Activated T-helper 17 cell treated with anti-CD3 and anti-CD28 coated beads, Interleukin-2, amount 50 U/mL, for 72 hours (primary cell): ENCODE measurements around the gene TGFB2. TPM values are rescaled to one million over a fixed set of nuclear protein-coding genes. Genes with fewer than 3 reads are reported as not detected.

ENCODE experiments used
- ATAC-seq: fragments of 150-1000 bp; cut with Tn5 transposase; replicated peaks from 2 replicates; pipeline ENCODE4 v1.10.0; 2021; ENCODE audit warnings: mild to moderate bottlenecking, moderate library complexity
- H3K27ac Mint-ChIP-seq: one replicate; pipeline ENCODE4 v1.8.0; 2022; ENCODE audit warnings: mixed read lengths
- H3K27me3 Mint-ChIP-seq: one replicate; pipeline ENCODE4 v1.8.0; 2022; ENCODE audit warnings: mixed read lengths
- H3K36me3 Mint-ChIP-seq: one replicate; pipeline ENCODE4 v1.8.0; 2022; ENCODE audit warnings: low read depth, mild to moderate bottlenecking, mixed read lengths
- H3K4me1 Mint-ChIP-seq: one replicate; pipeline ENCODE4 v1.8.0; 2022; ENCODE audit warnings: mixed read lengths
- H3K4me3 Mint-ChIP-seq: one replicate; pipeline ENCODE4 v1.8.0; 2022; ENCODE audit warnings: mild to moderate bottlenecking, mixed read lengths
- H3K9me3 Mint-ChIP-seq: one replicate; pipeline ENCODE4 v1.8.0; 2022; ENCODE audit warnings: mixed read lengths
- total RNA-seq, 2 donors: library from RNA; stranded (reverse); gene quantifications; one replicate each; pipeline ENCODE4 v1.2.3, GENCODE V29; 2022

TGFB2 gene
- total RNA-seq, 2 donors from 2014 or later, result not detected

DNA sequence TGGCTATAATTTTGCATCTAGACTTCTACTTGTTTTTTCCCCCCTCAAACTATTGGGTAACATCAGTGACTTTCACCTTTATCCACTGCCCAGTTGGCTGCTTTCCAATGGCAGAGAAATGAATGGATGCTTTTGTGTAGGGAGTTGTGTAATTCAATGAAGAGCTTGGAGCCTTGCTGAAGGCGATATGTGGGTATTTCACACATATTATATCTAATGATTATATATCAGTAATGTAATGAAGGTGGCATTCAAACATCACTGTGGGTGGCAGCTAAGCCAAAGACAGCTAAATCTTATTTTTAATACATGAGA is 81.2 kb downstream of the TGFB2 start:
- H3K4me3 Mint-ChIP-seq, result no peak overlapping the region
- no peaks in the 10 kb centered on the region for H3K4me1 Mint-ChIP-seq
- H3K27me3 Mint-ChIP-seq, result peaks cover 12% of the 10 kb centered on the region
- no peak for ATAC-seq
- H3K9me3 Mint-ChIP-seq, result no peaks in the 10 kb centered on the region
- no peaks in the 10 kb centered on the region for H3K36me3 Mint-ChIP-seq
- no peak overlapping the region for H3K27ac Mint-ChIP-seq

DNA sequence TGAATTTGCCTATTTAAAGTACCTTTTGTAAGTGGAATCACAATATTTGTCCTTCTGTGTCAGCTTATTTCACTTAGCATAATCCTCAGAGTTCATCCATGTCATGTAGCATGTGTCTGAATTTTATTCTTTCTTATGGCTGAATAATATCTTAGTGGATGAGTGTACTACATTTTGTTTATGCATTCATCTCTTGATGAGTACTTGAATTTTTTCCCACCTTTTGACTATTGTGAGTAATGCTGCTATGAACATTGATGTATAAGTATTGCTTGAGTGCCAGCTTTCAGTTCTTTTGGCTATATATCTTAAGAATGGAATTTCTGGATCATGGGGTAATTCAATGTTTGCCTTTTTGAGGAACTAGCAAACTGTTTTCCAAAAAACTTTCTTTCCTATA is 84.2 kb downstream of the TGFB2 start:
- Mint-ChIP-seq H3K9me3 (peaks cover 5% of the 10 kb centered on the region), H3K27me3 (peaks cover 15% of the 10 kb centered on the region), H3K27ac (no peak overlapping the region), H3K4me3 (no peak overlapping the region), H3K36me3 (no peaks in the 10 kb centered on the region), H3K4me1 (no peaks in the 10 kb centered on the region)
- no peak for ATAC-seq

GRCh38 chr1:218430346-218430745 is 85.2 kb downstream of the TGFB2 start:
- H3K4me3 Mint-ChIP-seq, result no peak overlapping the region
- peaks cover 15% of the 10 kb centered on the region for H3K27me3 Mint-ChIP-seq
- no peak overlapping the region for H3K27ac Mint-ChIP-seq
- peaks cover 5% of the 10 kb centered on the region for H3K9me3 Mint-ChIP-seq
- H3K4me1 Mint-ChIP-seq, result no peaks in the 10 kb centered on the region
- ATAC-seq, result no peak
- H3K36me3 Mint-ChIP-seq, result no peaks in the 10 kb centered on the region

DNA sequence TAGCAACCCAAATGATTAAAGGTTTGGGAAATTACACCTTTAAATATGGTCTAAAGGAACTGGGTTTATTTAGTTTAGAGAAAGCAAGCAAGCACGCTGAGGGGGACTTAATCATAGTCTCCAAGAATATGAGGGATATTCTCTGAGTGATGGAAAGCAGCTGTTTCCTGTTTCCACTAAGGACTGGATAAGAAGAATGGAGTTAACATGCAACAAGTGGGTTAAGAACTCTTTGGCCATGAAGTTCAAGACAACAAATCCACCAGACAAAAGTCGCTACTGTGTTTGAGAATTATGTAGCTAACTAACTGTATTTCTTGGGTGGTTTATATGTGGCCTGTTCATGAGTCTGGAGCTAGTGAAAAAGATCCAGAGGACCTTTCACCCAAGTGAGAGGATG is 85.7 kb downstream of the TGFB2 start:
- Mint-ChIP-seq H3K27me3 (peaks cover 16% of the 10 kb centered on the region), H3K4me3 (no peak overlapping the region), H3K27ac (no peak overlapping the region), H3K4me1 (no peaks in the 10 kb centered on the region), H3K36me3 (no peaks in the 10 kb centered on the region), H3K9me3 (peaks cover 5% of the 10 kb centered on the region)
- ATAC-seq, result no peak

GRCh38 chr1:218431476-218431875 is 86.3 kb downstream of the TGFB2 start:
- H3K27ac Mint-ChIP-seq, result no peak overlapping the region
- H3K9me3 Mint-ChIP-seq, result peaks cover 5% of the 10 kb centered on the region
- no peak overlapping the region for H3K4me3 Mint-ChIP-seq
- no peaks in the 10 kb centered on the region for H3K4me1 Mint-ChIP-seq
- no peaks in the 10 kb centered on the region for H3K36me3 Mint-ChIP-seq
- peaks cover 19% of the 10 kb centered on the region for H3K27me3 Mint-ChIP-seq
- ATAC-seq, result no peak

GRCh38 chr1:218433744-218434143 is 88.6 kb downstream of the TGFB2 start:
- Mint-ChIP-seq H3K4me3 (no peak overlapping the region), H3K27me3 (peaks cover 24% of the 10 kb centered on the region), H3K9me3 (peaks cover 5% of the 10 kb centered on the region), H3K27ac (no peak overlapping the region), H3K36me3 (no peaks in the 10 kb centered on the region), H3K4me1 (no peaks in the 10 kb centered on the region)
- no peak for ATAC-seq

DNA sequence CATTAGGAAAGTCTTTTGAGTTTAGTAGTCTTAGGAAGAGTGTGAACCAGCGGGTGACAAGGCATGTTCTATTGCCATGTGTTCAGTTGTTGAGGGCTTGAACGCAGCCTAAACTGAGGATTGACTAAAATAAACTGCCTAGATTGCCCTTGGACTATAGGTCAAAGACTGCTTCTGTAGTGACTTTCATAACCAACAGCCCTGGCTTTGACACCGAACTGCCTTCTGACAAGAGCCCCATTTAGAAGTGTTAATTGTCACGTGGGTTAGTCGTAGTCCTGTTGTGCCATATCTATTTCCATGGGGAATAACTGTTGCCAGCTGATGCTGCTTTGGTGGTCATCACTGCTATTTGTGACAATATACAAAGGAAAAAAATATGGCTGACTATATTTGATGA is 90.4 kb downstream of the TGFB2 start:
- no peaks in the 10 kb centered on the region for H3K36me3 Mint-ChIP-seq
- H3K27me3 Mint-ChIP-seq, result peaks cover 24% of the 10 kb centered on the region
- peaks cover 5% of the 10 kb centered on the region for H3K9me3 Mint-ChIP-seq
- ATAC-seq, result no peak
- H3K4me3 Mint-ChIP-seq, result no peak overlapping the region
- H3K27ac Mint-ChIP-seq, result no peak overlapping the region
- H3K4me1 Mint-ChIP-seq, result no peaks in the 10 kb centered on the region

GRCh38 chr1:218436346-218436745 is 91.2 kb downstream of the TGFB2 start:
- no peak overlapping the region for H3K4me3 Mint-ChIP-seq

DNA sequence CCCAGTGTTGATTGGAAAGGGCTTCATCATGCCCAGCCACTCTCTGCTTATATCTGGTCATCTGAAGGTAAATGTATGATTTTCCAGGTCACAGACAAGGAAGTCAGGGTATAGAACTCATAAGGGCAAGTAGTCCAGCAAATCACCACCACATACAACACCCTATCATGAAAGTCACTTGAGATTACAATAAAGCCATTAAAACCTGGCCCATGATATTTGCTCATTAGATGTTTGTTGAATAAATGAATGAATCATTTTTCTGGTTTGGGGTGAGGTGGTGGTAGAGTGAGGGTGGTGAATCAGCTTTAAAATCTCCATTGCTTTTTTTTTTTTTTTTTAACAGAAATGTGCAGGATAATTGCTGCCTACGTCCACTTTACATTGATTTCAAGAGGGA is 91.9 kb downstream of the TGFB2 start:
- H3K4me3 Mint-ChIP-seq, result no peak overlapping the region
- H3K4me1 Mint-ChIP-seq, result no peaks in the 10 kb centered on the region
- no peak for ATAC-seq
- H3K27me3 Mint-ChIP-seq, result peaks cover 21% of the 10 kb centered on the region
- no peak overlapping the region for H3K27ac Mint-ChIP-seq
- H3K36me3 Mint-ChIP-seq, result no peaks in the 10 kb centered on the region
- peaks cover 5% of the 10 kb centered on the region for H3K9me3 Mint-ChIP-seq

More at GRCh38 chr1:218436346-218436745, 91.2 kb downstream of the TGFB2 start:
- Mint-ChIP-seq H3K27me3 (peaks cover 23% of the 10 kb centered on the region), H3K27ac (no peak overlapping the region), H3K4me1 (no peaks in the 10 kb centered on the region), H3K36me3 (no peaks in the 10 kb centered on the region), H3K9me3 (peaks cover 5% of the 10 kb centered on the region)
- no peak for ATAC-seq

GRCh38 chr1:218439541-218440295 is 94.6 kb downstream of the TGFB2 start:
- Mint-ChIP-seq H3K4me3 (no peak overlapping the region), H3K9me3 (no peaks in the 10 kb centered on the region), H3K4me1 (no peaks in the 10 kb centered on the region), H3K36me3 (no peaks in the 10 kb centered on the region), H3K27ac (no peak overlapping the region), H3K27me3 (peaks cover 9% of the 10 kb centered on the region)
- no peak for ATAC-seq

DNA sequence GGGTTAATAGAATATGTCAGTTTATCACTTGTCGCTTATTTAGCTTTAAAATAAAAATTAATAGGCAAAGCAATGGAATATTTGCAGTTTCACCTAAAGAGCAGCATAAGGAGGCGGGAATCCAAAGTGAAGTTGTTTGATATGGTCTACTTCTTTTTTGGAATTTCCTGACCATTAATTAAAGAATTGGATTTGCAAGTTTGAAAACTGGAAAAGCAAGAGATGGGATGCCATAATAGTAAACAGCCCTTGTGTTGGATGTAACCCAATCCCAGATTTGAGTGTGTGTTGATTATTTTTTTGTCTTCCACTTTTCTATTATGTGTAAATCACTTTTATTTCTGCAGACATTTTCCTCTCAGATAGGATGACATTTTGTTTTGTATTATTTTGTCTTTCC is 98.1 kb downstream of the TGFB2 start:
- Mint-ChIP-seq H3K36me3 (no peaks in the 10 kb centered on the region), H3K4me1 (no peaks in the 10 kb centered on the region), H3K27ac (no peak overlapping the region), H3K4me3 (no peak overlapping the region), H3K9me3 (no peaks in the 10 kb centered on the region), H3K27me3 (peaks cover 6% of the 10 kb centered on the region)
- ATAC-seq, result no peak

DNA sequence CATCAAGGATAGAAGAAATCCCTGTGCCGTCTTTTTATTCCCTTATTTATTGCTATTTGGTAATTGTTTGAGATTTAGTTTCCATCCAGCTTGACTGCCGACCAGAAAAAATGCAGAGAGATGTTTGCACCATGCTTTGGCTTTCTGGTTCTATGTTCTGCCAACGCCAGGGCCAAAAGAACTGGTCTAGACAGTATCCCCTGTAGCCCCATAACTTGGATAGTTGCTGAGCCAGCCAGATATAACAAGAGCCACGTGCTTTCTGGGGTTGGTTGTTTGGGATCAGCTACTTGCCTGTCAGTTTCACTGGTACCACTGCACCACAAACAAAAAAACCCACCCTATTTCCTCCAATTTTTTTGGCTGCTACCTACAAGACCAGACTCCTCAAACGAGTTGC is 99.0 kb downstream of the TGFB2 start:
- Mint-ChIP-seq H3K36me3 (no peaks in the 10 kb centered on the region), H3K4me3 (no peak overlapping the region), H3K9me3 (no peaks in the 10 kb centered on the region), H3K27ac (no peak overlapping the region), H3K4me1 (no peaks in the 10 kb centered on the region), H3K27me3 (peaks cover 4% of the 10 kb centered on the region)
- no peak for ATAC-seq

GRCh38 chr1:218444588-218444987 is 99.5 kb downstream of the TGFB2 start:
- Mint-ChIP-seq H3K27me3 (peaks cover 4% of the 10 kb centered on the region), H3K9me3 (no peaks in the 10 kb centered on the region), H3K36me3 (no peaks in the 10 kb centered on the region), H3K27ac (no peak overlapping the region), H3K4me1 (no peaks in the 10 kb centered on the region), H3K4me3 (no peak overlapping the region)
- no peak for ATAC-seq

- Mint-ChIP-seq H3K27ac (no peak overlapping the region), H3K4me1 (no peaks in the 10 kb centered on the region), H3K27me3 (peaks cover 4% of the 10 kb centered on the region), H3K4me3 (no peak overlapping the region), H3K9me3 (no peaks in the 10 kb centered on the region), H3K36me3 (no peaks in the 10 kb centered on the region)
- ATAC-seq, result no peak
Observed at GRCh38 chr1:218447010-218447689, 102.0 kb downstream of the TGFB2 start.

DNA sequence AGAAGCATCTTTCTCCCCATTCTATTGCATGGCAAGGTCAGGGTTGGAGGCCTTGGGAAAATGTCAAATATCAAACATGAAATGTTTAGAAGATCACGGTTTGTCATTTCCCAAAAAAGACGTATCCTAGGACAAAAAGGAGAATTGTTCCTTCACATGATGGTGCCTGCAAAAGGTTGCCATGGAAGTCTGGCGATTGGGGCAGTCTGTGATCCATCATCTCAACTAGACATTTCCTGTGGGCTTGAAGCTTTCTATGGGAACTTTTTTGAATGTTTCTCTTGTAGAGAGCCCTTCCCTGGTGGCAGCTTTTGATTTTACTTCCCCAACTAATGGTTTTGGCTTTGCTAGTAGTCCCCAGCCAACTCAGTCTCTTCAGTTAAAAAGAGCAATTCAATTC is 106.3 kb downstream of the TGFB2 start:
- Mint-ChIP-seq H3K36me3 (no peaks in the 10 kb centered on the region), H3K27me3 (peaks cover 6% of the 10 kb centered on the region), H3K27ac (no peak overlapping the region), H3K9me3 (no peaks in the 10 kb centered on the region), H3K4me3 (no peak overlapping the region), H3K4me1 (no peaks in the 10 kb centered on the region)
- ATAC-seq, result no peak
